ENCODE results near the gene CTRB1.
"Not testable (repeated sequence)": the region's sequence is repeated elsewhere in the genome, so short reads cannot be mapped to it uniquely, and the experiment has no call there.

Gene CTRB1

DNA sequence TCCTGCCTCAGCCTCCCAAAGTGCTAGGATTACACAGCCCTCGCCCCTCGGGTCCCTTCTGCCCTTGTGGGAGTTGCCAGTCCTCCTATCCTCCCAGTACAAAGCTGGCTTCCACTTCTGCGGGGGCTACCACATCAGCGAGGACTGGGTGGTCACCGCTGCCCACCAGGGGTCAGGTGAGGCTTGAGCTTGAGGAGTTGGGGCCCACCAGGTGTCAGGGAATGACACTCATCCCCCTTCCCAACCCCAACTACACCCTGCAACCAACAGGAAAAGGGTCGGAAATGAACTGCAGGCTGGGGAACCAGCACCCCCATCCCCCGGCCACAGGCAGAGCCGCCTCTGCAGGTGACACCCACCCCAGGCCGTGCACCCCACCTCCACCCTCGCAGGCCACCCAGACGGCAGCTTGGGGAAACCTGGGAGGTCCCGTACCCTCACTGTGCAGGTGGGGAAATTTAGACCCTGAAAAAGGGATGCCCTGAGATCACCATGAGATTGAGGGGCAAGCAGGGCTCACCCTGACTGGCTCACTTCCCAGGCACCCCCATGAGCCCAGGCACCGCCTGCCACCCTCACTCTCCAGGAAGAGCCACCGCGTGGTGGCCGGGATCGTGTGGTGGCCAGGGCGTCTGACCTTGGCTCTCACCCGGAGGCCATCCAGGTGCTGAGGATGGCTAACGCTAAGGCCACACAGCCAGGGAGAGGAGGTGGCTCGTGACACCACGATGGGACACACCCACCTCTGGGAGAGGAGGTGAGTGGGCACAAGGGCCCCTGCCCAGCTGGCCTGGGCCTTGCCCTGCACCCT is 8.0 kb downstream of the CTRB1 start:
- no peak for DNase-seq

GRCh38 chr16:75227361-75228142 is 8.8 kb downstream of the CTRB1 start:
- DNase-seq = no peak

GRCh38 chr16:75228143-75228976 is 9.6 kb downstream of the CTRB1 start:
- no peak for DNase-seq

DNA sequence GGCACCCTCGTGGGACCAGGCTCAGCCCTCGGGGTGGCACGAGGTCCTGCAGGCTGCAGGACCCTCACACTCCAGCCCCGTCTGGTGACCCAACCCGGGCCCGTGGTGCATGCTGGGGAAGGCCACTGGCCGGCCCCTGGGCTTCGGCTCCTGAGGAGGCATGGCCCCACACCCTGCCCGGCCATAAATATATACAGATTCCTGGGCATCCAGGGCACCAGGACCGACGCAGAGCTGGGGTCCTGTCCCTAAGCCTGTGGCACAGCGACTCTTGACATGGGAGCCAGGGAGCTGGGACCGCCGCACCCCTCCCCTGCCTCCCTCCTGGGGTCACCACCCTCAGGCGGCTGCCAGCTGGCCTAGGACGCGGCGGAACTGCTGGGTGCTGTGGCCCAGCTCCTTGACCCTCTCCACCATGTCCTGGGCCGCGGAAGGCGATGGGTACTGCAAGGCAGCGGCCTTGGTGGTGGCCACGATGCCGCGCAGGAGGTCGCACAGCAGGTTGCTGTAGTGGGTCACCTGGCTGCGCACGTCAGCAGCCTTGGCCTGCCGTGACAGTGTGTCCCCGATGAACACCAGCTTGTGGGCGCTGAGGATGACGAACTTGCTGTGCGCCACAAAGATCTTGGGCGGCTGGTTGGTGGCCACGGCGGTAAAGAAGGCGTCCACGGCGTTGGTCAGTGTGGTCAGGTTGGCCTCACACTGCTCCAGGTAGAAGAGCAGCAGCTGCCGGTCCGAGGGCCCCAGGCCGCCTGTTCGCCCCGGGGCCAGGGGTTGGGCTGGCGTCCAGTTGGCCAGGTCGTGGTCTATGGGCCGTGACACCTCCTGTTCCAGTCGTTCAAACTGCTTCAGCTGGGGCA is 10.6 kb downstream of the CTRB1 start:
- no peak for DNase-seq

DNA sequence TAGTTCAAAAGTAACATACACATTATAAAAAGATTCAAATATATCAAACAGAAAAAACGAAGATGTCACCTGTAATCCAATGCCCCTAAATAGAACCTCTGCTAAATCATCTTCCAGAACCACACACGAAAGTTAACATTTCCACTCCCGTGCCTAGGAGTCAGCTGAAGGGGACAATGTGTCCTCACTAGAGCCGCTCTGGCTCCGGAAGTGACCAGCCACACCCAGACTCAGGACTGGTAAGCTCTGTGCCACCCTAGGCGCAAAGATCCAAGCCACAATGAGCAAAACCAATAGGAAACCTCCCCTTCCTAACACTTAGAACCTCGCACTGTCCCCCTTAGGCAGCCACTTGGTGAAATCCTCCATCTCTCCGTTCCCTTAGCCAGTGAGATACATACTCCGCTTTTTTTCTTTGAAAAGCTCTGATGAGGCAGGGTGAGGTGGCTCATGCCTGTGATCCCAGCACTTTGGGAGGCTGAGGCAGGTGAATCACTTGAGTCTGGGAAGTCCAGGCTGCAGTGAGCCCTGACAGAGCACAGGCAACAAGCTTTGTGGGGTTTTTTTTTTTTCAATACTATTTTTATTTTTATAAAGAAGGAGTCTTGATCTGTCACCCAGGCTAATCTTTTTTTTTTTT is 11.8 kb downstream of the CTRB1 start:
- DNase-seq = no peak

GRCh38 chr16:75231570-75231969 is 12.8 kb downstream of the CTRB1 start:
- DNase-seq = no peak

DNA sequence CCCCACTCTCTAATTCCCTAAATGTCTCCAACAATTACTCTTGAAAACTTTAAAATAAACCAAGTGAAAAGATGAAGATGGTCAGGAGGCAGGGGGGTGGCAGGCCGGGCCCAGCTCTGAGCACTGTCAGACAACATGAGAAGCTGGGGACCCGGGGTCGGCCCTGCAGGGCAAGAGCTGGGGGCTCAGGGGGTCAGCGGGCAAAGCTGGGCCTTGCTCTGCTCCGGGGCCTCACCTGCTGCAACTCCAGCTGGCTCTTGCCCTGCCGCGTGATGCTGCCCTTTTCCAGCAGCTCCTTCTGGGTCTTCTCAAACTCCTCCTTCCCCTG is 14.8 kb downstream of the CTRB1 start:
- no peak for DNase-seq

DNA sequence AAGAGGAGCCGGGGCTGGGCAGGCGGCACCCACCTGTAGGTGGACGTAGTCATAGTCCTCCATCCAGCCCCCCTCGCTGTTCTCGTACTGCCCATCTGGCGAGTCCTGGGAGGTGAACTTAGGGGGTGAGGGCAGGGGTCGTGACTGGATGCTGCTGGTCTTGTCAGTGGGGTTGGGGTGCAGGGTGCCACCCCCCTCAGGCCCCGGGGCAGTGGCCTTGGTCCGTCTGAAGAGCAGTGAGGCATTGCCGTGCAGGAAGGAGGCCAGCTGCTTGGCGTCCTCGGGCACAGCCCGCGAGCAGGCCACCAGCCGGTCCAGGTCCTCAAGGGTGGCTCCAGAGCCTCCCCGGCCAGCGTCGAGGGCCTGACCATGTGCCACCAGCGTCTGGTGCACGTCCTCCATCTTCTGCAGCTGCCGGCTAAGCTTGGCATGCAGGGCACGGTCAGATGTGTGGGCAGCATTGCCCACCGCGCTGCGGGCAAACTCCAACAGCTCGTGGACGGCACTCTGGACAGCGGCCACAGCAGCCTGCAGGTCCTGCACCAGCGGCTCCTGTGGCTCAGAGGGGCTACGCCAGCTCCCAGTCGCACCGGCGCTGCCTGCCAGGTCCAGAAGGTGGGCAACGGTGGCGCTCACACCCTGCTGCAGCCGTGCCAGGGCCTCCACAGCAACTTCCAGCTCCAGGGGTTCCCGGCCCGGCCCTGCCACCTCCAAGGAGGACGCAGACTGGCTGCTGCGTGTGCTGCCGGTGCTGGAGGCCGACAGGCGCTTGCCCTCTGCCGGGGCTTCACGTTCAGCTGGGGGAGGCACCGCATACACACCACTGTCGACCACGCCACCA is 16.3 kb downstream of the CTRB1 start:
- DNase-seq = no peak

DNA sequence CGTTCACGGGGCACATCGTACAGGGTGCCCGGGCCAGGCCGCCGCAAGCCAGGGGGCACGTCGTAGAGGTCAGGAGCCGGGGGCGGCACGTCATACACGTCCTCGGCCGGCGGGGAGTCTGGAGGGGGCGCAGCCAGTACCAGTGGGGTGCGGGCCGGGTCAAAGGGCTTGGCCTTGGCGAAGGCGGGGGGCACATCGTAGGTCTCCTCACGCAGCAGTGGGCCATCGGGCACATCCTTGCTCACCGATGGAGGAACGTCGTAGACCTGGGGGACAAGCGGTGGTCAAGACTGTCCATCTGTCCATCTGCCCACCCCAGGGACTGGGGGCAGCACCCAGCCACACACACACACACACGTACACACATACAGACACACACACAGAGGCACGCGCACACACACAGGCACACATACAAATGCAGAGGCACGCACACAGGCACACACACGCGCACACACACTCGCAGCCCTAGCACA is 17.0 kb downstream of the CTRB1 start:
- DNase-seq = no peak

DNA sequence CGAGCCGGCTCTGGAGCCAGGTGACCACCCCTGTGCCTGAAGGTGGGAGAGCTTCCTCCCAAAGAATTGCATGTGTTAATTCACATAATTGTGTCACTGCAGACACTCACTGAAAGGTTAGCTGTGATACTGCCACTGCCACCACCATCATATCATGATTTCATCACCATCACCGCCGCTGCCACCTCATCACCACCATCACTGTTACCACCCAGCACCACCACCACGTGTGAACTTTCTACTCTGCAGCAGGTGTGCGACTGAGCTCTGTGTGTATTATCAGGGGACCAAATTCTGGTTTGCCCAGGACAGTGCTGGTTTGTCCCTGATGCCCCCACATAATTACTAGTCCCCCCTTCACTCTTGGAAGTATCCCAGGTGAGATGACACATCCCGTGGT is 17.4 kb downstream of the CTRB1 start:
- no peak for DNase-seq

DNA sequence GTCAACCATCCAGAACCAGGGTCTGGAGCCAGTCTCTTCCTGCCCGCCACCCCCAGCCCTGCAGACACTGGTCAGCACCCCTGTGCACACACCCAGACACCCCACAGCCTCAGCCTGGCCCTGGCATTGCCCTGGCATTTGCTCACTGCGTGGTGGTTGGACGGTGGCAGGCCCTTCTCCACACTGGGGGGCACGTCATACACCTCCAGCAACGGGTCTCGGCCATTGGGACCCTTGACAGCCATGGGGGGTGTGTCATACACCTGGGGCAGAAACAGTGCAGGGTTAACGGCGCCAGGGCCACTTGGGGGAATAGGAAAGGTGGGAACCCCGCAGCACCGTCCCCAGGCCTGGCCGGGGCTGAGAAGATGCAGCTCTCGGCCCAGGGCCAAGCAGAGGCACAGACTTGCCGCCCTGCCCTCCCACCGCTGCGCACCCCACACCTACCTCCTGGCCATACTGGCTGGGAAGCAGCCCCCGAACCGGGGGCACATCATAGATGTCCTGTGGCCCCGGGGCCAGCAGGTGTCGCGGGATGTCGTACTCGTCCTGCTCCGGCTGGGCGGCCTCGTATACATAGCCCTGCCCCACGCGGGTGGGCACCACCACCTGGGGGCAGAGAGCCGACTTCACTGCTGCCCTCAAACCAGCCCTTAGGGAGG is 18.1 kb downstream of the CTRB1 start:
- no peak for DNase-seq

- DNase-seq = no peak
Measured at GRCh38 chr16:75237398-75238131, 18.8 kb downstream of the CTRB1 start.

GRCh38 chr16:75238132-75238852 is 19.5 kb downstream of the CTRB1 start:
- DNase-seq = no peak

DNA sequence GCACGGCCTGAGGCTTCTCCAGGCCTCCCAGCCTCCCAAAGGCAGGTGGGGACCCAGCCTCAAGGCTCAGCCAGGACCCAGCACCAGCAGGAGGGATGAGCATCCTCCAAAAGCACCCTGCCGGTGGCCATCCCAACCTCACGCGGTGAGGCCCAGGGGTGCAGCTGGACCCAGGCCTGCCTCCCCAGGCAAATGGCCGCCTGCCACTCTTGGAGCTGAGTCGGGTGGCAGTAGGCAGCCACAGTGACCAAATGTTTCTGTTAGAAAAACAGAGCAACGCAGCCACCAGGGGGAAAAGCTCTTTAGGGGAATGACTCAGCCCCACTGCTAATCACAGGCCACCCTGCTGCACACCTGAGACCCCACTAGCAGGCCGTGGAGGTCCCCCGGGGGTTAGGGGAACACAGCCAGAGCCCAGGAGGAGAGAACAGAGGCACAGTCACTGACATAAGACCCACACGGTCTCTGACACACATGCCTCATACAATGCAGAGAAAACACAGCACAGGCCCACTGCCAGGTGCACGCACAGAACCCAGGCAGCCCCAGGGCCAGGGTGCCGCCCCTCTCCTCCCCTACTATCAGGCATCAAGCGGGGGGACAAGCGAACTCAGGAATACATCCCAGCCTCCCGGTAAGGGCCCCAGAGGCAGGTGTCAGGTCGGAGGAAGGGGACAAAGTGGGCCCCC is 20.2 kb downstream of the CTRB1 start:
- DNase-seq = no peak

- DNase-seq = no peak
Measured at GRCh38 chr16:75239542-75240122, 20.8 kb downstream of the CTRB1 start.

GRCh38 chr16:75240633-75241032 is 21.8 kb downstream of the CTRB1 start:
- not testable (repeated sequence) for DNase-seq

GRCh38 chr16:75241412-75241811 is 22.6 kb downstream of the CTRB1 start:
- no peak for DNase-seq

DNA sequence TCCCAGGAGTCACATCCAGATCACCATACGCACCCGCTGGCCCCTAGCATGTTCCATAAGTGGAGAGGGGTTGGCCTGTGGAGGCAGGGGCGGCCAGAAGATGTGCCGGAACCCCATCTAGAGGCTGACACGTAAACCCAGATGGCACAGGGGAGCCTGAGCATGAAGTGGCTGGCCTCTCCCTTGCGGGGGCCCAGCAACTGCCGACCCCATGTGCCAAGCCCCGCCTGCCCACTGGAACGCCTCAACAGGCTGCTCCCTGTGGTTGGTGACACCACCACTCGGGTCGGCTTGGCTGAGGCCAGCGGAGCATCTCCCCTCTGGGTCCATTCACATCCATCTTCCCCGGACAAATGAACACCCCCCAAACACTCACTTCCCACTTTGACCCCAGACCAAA is 23.2 kb downstream of the CTRB1 start:
- DNase-seq = no peak

Measured in activated CD4-positive, alpha-beta T cell treated with anti-CD3 and anti-CD28 coated beads, Interleukin-2, amount 50 U/mL, for 1 hour (primary cell).